Ascending aorta (tissue), 2 donors: ENCODE measurements around the gene IMMT. TPM values are rescaled to one million over a fixed set of nuclear protein-coding genes. Genes with fewer than 3 reads are reported as not detected.

ENCODE experiments used
- DNase-seq, 2 donors: peaks; one replicate each; pipeline ENCODE4 v3.0.0-alpha.2; 2019; ENCODE audit warnings: low spot score in 2 of 2
- H3K27ac ChIP-seq, 2 donors: fragments of 200-600 bp; sonication (generic); one replicate each; pipeline ENCODE4 v1.5.1; 2016 to 2017; ENCODE audit warnings: mild to moderate bottlenecking in 1 of 2
- H3K27me3 ChIP-seq: fragments of 200-600 bp; sonication (generic); one replicate; pipeline ENCODE4 v1.5.1; 2017
- H3K36me3 ChIP-seq, 2 donors: fragments of 200-600 bp; sonication (generic); one replicate each; pipeline ENCODE4 v1.5.1; 2016
- H3K4me1 ChIP-seq, 2 donors: fragments of 200-600 bp; sonication (generic); one replicate each; pipeline ENCODE4 v1.5.1; 2016 to 2017; ENCODE audit warnings: mild to moderate bottlenecking in 1 of 2
- H3K4me3 ChIP-seq, 2 donors: fragments of 200-600 bp; sonication (generic); one replicate each; pipeline ENCODE4 v1.5.1; 2016 to 2017; ENCODE audit warnings: mild to moderate bottlenecking in 1 of 2
- H3K9me3 ChIP-seq, 2 donors: fragments of 200-600 bp; sonication (generic); one replicate each; pipeline ENCODE4 v1.5.1; 2016
- intact Hi-C: fragments of 100-400 bp; cut with DNase I; formaldehyde crosslinking; loops from one replicate; pipeline ENCODE4 v1.15.1; 2023
- total RNA-seq: library from RNA; depleted of rRNA; stranded (reverse); fragments of >200 nt; gene quantifications from one replicate; pipeline ENCODE4 v1.1.0, GENCODE V29; 2016
- TF ChIP-seq, protein P1 (sequence below), 3 experiments: fragments of 200-600 bp in 2 of 3; fragments of 450-650 bp in 1 of 3; sonication (generic) in 2 of 3; IDR thresholded peaks; one replicate each; pipeline ENCODE4 v1.5.1; 2016 to 2019; ENCODE audit warnings: antibody characterized with exemption in 3 of 3, mild to moderate bottlenecking in 1 of 3, moderate library complexity in 1 of 3

Gene IMMT
- total RNA-seq, 1 donor from 2014 or later, result 97.1 TPM

DNA sequence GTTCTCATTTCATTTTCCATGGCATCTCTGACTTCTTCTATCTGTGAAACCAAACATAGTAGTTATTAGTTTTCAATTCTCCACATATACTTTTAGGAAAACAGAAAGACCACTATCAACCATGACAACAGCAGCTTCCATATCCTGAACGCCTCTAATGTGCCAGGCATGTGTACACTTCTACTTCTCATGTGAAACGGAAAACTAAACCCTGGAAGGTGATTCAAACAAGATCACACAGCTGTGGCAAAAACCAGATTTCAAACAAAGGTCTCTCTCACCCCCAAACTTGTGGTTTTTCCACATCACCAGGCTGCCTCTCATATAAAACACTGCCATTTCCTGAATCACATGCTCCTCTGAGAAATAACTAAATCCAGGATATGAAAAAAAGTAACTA is 47.5 kb downstream of the IMMT start:
- Histone ChIP-seq H3K27ac (no peak overlapping the region), H3K36me3 (peaks cover 81 to 87% of the 10 kb centered on the region in 2 donors), H3K9me3 (no peaks in the 10 kb centered on the region), H3K27me3 (no peaks in the 10 kb centered on the region), H3K4me3 (no peak overlapping the region), H3K4me1 (no peaks in the 10 kb centered on the region)
- intact Hi-C loops, result no loop called here
- TF ChIP-seq, protein P1, sequence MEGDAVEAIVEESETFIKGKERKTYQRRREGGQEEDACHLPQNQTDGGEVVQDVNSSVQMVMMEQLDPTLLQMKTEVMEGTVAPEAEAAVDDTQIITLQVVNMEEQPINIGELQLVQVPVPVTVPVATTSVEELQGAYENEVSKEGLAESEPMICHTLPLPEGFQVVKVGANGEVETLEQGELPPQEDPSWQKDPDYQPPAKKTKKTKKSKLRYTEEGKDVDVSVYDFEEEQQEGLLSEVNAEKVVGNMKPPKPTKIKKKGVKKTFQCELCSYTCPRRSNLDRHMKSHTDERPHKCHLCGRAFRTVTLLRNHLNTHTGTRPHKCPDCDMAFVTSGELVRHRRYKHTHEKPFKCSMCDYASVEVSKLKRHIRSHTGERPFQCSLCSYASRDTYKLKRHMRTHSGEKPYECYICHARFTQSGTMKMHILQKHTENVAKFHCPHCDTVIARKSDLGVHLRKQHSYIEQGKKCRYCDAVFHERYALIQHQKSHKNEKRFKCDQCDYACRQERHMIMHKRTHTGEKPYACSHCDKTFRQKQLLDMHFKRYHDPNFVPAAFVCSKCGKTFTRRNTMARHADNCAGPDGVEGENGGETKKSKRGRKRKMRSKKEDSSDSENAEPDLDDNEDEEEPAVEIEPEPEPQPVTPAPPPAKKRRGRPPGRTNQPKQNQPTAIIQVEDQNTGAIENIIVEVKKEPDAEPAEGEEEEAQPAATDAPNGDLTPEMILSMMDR (IDR thresholded peaks at IDR 0.05), result no peak
- no peak for DNase-seq

DNA sequence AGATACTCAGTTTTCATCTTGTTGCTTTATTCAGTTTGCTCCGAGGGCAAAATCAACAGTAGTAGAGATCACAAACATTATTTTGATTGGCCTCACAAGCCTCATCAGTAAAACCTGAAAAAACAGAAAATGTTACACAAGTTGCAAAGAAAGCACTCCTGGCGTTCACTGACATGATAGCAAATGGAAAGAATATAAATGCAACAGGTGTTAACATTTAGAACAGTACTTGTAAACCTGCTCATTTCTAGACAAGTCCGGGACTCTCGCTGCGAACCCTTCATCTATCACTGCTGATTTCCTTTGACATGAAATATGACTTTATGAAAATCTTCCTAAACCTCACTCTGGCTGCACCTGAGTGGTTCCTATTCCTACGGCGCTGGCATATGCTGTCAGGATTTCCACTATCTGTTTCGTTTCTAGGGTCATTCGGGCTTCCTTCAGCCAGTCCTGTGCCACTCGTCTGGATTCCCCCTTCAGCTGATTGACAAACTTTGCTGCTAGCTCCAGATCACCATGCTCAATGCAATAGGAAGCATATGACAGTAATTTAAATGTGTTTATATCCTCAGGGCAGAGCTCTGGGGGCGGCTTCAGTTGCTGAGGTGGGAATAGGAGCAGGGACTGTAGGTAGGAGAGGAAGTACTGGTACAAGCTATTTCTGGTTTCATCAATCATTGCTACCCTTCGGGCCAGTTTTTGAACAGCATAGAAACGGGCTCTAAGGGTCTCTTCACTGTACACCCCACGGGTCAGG is 51.2 kb downstream of the IMMT start:
- Histone ChIP-seq H3K9me3 (no peaks in the 10 kb centered on the region), H3K4me3 (no peak overlapping the region), H3K4me1 (no peaks in the 10 kb centered on the region), H3K27me3 (no peaks in the 10 kb centered on the region), H3K27ac (no peak overlapping the region), H3K36me3 (peaks cover 82 to 95% of the 10 kb centered on the region in 2 donors)
- TF ChIP-seq, protein P1 (IDR thresholded peaks at IDR 0.05), result no peak
- intact Hi-C loops, result no loop called here
- no peak for DNase-seq

DNA sequence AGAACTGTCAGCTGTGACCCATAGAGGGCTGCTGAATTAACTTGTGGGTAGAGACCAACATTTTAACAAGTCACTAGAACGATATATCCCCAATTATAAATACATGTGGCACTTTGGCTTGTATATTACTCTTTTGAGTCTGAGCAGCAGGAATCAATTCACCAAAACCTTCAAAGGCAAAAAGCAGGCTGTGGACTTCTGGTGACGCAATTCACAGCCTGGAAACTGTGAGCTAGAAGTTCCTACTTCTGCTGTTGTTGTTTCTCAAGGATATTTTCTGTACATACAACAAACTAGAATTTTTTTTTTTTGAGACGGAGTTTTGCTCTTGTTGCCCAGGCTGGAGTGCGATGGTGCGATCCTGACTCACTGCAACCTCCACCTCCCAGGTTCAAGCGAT is 52.0 kb downstream of the IMMT start:
- H3K4me1 ChIP-seq, result no peaks in the 10 kb centered on the region
- no peak overlapping the region for H3K4me3 ChIP-seq
- peaks cover 82 to 95% of the 10 kb centered on the region in 2 donors for H3K36me3 ChIP-seq
- TF ChIP-seq, protein P1 (IDR thresholded peaks at IDR 0.05), result no peak
- no peaks in the 10 kb centered on the region for H3K9me3 ChIP-seq
- DNase-seq, result no peak
- intact Hi-C loops, result no loop called here
- no peak overlapping the region for H3K27ac ChIP-seq
- H3K27me3 ChIP-seq, result no peaks in the 10 kb centered on the region

DNA sequence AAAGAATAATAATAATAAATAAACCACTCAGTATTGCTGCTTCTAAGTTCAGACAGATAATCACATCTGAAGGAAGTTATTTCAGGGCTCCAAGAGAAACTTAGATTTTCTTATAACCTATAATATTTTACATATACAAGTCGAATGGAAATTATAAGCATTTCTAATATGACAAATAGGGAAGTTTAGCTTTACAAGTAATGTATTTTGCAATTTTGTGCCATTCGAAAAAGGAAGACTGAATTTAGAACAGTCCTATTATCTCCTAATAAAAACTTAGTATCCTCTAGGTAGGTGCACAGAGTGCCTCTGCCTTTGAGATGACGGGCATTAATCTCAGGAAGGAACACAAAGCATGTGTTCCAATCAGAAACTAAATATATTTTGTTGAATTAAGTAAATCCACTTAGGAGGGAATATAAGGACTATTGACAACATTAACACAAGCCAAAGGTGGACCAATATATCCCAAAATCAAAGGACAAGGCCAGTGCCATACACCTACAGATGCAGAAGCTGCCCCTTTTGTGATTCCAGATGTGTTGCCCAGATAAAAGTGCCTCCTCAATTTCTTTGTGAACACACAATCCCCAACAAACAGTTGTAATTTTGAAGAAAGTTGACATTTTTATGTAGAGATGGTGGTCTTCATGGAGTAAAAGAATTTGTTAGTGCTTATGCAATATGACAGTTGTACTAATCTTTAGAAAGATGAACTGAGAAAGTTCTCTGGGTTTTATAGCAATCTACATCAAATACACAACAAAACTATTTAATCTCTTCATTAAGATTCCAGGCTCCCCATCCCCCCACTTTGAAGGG is 52.6 kb downstream of the IMMT start:
- TF ChIP-seq, protein P1 (IDR thresholded peaks at IDR 0.05), result no peak
- no peak for DNase-seq
- no peaks in the 10 kb centered on the region for H3K27me3 ChIP-seq
- H3K36me3 ChIP-seq, result peaks cover 82 to 94% of the 10 kb centered on the region in 2 donors
- H3K9me3 ChIP-seq, result no peaks in the 10 kb centered on the region
- H3K27ac ChIP-seq, result no peak overlapping the region
- H3K4me1 ChIP-seq, result no peaks in the 10 kb centered on the region
- no peak overlapping the region for H3K4me3 ChIP-seq
- intact Hi-C loops, result no loop called here

DNA sequence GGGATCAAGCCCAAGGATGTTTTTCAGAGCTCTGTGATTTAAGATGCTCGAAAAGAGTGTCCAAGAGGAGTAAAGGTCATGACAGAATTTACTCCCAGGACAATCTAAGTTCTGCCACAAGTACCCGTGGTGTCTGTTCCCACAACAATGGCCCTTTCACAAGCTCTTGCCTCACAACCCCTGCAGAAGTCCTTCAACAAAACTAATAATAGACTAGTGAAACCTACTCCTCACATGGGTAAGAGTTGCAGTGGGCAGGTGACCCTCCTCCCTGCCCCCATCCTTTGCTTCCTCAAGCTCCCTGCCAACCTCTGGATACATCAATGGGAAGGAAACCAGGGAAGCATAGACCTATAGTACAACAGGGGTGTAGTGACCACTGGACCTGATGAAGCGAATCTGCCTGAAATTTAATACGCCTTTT is 54.3 kb downstream of the IMMT start:
- Histone ChIP-seq H3K27me3 (no peaks in the 10 kb centered on the region), H3K4me3 (no peak overlapping the region), H3K4me1 (no peaks in the 10 kb centered on the region), H3K9me3 (no peaks in the 10 kb centered on the region), H3K27ac (no peak overlapping the region), H3K36me3 (peaks cover 83 to 93% of the 10 kb centered on the region in 2 donors)
- TF ChIP-seq, protein P1 (IDR thresholded peaks at IDR 0.05), result no peak
- intact Hi-C loops, result no loop called here
- DNase-seq, result no peak
